Hepatocyte (in vitro differentiated cells): ENCODE measurements around the gene JPH2. TPM values are rescaled to one million over a fixed set of nuclear protein-coding genes. Genes with fewer than 3 reads are reported as not detected.

Source experiments
- DNase-seq: peaks from one replicate; pipeline ENCODE4 v3.0.0-alpha.2; 2016; ENCODE audit warnings: low spot score
- H2AFZ ChIP-seq: fragments of 200-600 bp; sonication (generic); 2 replicates; pipeline ENCODE4 v1.6.0; 2016; ENCODE audit warnings: antibody characterized with exemption, mild to moderate bottlenecking
- H3K27ac ChIP-seq: fragments of 200-600 bp; sonication (generic); 2 replicates; pipeline ENCODE4 v1.5.1; 2016; ENCODE audit warnings: mild to moderate bottlenecking
- H3K27me3 ChIP-seq: fragments of 200-600 bp; sonication (generic); 2 replicates; pipeline ENCODE4 v1.6.1; 2016
- H3K36me3 ChIP-seq: fragments of 200-600 bp; sonication (generic); replicated peaks from 2 replicates; pipeline ENCODE4 v1.5.1; 2016; ENCODE audit warnings: low read depth; ENCODE audit not compliant: insufficient read depth
- H3K4me1 ChIP-seq: fragments of 200-600 bp; sonication (generic); 2 replicates; pipeline ENCODE4 v1.5.1; 2016; ENCODE audit warnings: mild to moderate bottlenecking, moderate library complexity; ENCODE audit not compliant: insufficient read depth
- H3K4me2 ChIP-seq: fragments of 200-600 bp; sonication (generic); 2 replicates; pipeline ENCODE4 v1.6.0; 2016
- H3K4me3 ChIP-seq: fragments of 200-600 bp; sonication (generic); 2 replicates; pipeline ENCODE4 v1.5.1; 2016; ENCODE audit warnings: mild to moderate bottlenecking
- H3K79me2 ChIP-seq: fragments of 200-600 bp; sonication (generic); 2 replicates; pipeline ENCODE4 v1.6.0; 2017; ENCODE audit warnings: mild to moderate bottlenecking
- H3K9me2 ChIP-seq: fragments of 200-600 bp; sonication (generic); replicated peaks from 2 replicates; pipeline ENCODE4 v1.6.0; 2017; ENCODE audit warnings: mild to moderate bottlenecking; ENCODE audit not compliant: insufficient read depth
- H3K9me3 ChIP-seq: fragments of 200-600 bp; sonication (generic); 2 replicates; pipeline ENCODE4 v1.5.1; 2016; ENCODE audit warnings: low read depth, mild to moderate bottlenecking
- H4K20me1 ChIP-seq: fragments of 200-600 bp; sonication (generic); 2 replicates; pipeline ENCODE4 v1.6.0; 2016; ENCODE audit warnings: mild to moderate bottlenecking; ENCODE audit not compliant: insufficient read depth, poor library complexity, severe bottlenecking
- EZH2 ChIP-seq: fragments of 200-600 bp; sonication (generic); IDR thresholded peaks from 2 replicates; pipeline ENCODE4 v1.6.1; 2016; ENCODE audit warnings: antibody characterized with exemption, mild to moderate bottlenecking, borderline replicate concordance
- EZH2phosphoT487 ChIP-seq: fragments of 200-600 bp; sonication (generic); IDR thresholded peaks from one replicate; pipeline ENCODE4 v1.6.1; 2018; ENCODE audit warnings: antibody characterized with exemption, mild to moderate bottlenecking, low read depth, moderate library complexity; ENCODE audit not compliant: unreplicated experiment, severe bottlenecking
- WGBS: methylation state at CpG from one replicate; pipeline ENCODE4 v1.1.6; 2016; ENCODE audit warnings: low lambda C conversion rate; ENCODE audit errors: missing lambda C conversion rate; 5-methylcytosine and 5-hydroxymethylcytosine counted together
- polyA plus RNA-seq: library from polyadenylated mRNA; unstranded; fragments of >200 nt; fragmentation: Nextera tagmentation; extraction: Ambion mirVana; gene quantifications from 2 replicates; pipeline ENCODE4 v1.2.1, GENCODE V29; 2016
- total RNA-seq: library from RNA; depleted of rRNA; stranded (reverse); fragments of >200 nt; gene quantifications from 2 replicates; pipeline ENCODE4 v1.2.3, GENCODE V29; 2014
- TF ChIP-seq, protein P1 (sequence below): fragments of 200-600 bp; sonication (generic); IDR thresholded peaks from 2 replicates; pipeline ENCODE4 v1.5.1; 2016; ENCODE audit warnings: antibody characterized with exemption, mild to moderate bottlenecking; ENCODE audit not compliant: poor library complexity

JPH2 gene
- total and polyA plus RNA-seq, 2 experiments from 2014 or later = 6.6 to 8.3 TPM

DNA sequence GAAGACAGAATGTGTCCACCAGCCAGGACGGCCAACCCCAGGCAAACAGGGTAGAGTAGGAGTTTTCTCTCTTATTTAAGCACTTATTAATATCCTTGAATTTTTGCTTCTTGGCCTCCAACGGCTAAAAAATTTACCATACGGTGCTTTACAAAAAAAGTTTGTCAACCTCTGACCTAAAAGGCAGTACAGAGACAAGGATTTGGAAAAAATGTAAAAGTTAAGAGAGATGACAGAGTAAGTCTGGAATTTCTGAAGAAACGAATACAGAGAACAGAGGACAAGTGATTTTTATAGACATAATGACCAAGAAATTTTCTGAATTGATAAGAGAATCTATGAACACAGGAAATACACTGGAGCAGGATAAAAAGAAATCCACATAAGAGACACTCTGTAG lies 13.4 kb upstream of the JPH2 start:
- Histone ChIP-seq H3K4me1 (no peaks in the 10 kb centered on the region), H3K9me2 (no peaks in the 10 kb centered on the region), H3K36me3 (no peaks in the 10 kb centered on the region), H3K27ac (no peak overlapping the region), H4K20me1 (peaks cover 5% of the 10 kb centered on the region), H3K9me3 (no peaks in the 10 kb centered on the region), H3K27me3 (no peaks in the 10 kb centered on the region), H3K79me2 (peaks cover 51% of the 10 kb centered on the region), H3K4me2 (no peak overlapping the region), H2AFZ (no peak overlapping the region), H3K4me3 (no peak overlapping the region)
- TF ChIP-seq EZH2 = no peak
- WGBS = 89% methylated on average over 4 of the region's 4 CpGs
- no peak for DNase-seq

DNA sequence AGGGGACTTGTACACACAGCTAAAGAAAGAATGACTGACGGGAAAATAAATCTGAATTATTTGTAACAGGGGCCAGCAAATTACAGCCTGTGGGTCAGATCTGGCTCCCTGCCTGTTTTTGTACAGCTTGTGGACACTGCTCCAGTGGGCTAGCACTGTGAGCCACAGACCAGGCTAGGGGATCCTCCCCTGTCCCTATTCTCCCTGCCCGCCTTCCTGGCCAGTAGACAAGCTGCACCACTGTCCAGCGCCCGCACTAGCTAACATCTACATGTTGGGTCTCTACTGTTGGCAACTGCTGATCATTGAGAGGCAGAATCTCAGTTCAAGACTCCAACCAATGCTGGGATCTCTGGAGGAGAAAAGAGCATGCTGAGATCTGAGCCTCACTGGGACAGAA lies 12.9 kb upstream of the JPH2 start:
- no peaks in the 10 kb centered on the region for H3K9me2 ChIP-seq
- H4K20me1 ChIP-seq = peaks cover 5% of the 10 kb centered on the region
- no peaks in the 10 kb centered on the region for H3K9me3 ChIP-seq
- no peak overlapping the region for H3K4me3 ChIP-seq
- DNase-seq = no peak
- TF ChIP-seq EZH2 = no peak
- TF ChIP-seq, protein P1, sequence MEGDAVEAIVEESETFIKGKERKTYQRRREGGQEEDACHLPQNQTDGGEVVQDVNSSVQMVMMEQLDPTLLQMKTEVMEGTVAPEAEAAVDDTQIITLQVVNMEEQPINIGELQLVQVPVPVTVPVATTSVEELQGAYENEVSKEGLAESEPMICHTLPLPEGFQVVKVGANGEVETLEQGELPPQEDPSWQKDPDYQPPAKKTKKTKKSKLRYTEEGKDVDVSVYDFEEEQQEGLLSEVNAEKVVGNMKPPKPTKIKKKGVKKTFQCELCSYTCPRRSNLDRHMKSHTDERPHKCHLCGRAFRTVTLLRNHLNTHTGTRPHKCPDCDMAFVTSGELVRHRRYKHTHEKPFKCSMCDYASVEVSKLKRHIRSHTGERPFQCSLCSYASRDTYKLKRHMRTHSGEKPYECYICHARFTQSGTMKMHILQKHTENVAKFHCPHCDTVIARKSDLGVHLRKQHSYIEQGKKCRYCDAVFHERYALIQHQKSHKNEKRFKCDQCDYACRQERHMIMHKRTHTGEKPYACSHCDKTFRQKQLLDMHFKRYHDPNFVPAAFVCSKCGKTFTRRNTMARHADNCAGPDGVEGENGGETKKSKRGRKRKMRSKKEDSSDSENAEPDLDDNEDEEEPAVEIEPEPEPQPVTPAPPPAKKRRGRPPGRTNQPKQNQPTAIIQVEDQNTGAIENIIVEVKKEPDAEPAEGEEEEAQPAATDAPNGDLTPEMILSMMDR = no peak
- TF ChIP-seq EZH2phosphoT487 = no peak
- H3K4me2 ChIP-seq = no peak overlapping the region
- H3K27me3 ChIP-seq = no peaks in the 10 kb centered on the region
- H3K79me2 ChIP-seq = peaks cover 46% of the 10 kb centered on the region
- no peak overlapping the region for H3K27ac ChIP-seq
- H2AFZ ChIP-seq = no peak overlapping the region
- no peaks in the 10 kb centered on the region for H3K36me3 ChIP-seq
- H3K4me1 ChIP-seq = no peaks in the 10 kb centered on the region
- WGBS = 97% methylated on average over 4 of the region's 4 CpGs

DNA sequence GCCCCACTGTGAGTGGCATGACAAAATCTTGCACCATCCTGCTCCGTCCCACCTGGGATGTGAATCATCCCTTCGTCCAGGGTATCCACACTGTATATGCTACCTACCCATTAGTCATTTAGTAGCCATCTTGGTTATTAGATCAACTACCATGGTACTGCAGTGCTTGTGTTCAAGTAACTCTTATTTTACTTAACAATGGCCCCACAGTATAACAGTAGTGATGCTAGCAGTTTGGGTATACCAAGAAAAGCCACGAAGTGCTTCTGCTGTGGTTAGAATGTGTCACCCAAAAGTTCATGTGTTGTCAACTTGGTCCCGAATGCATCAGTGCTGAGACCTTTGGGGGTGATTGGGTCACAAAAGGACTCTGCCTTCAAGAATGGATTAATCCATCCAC lies 11.9 kb upstream of the JPH2 start:
- no peak overlapping the region for H2AFZ ChIP-seq
- H3K27me3 ChIP-seq = no peaks in the 10 kb centered on the region
- TF ChIP-seq, protein P1 = no peak
- TF ChIP-seq EZH2 (no peak), EZH2phosphoT487 (no peak)
- H3K4me2 ChIP-seq = no peak overlapping the region
- H3K27ac ChIP-seq = no peak overlapping the region
- WGBS = 97% methylated on average over 4 of the region's 4 CpGs
- DNase-seq = no peak
- H3K4me3 ChIP-seq = no peak overlapping the region
- H3K36me3 ChIP-seq = no peaks in the 10 kb centered on the region
- H4K20me1 ChIP-seq = peaks cover 5% of the 10 kb centered on the region
- H3K9me2 ChIP-seq = no peaks in the 10 kb centered on the region
- peaks cover 38% of the 10 kb centered on the region for H3K79me2 ChIP-seq
- no peaks in the 10 kb centered on the region for H3K9me3 ChIP-seq
- H3K4me1 ChIP-seq = no peaks in the 10 kb centered on the region

DNA sequence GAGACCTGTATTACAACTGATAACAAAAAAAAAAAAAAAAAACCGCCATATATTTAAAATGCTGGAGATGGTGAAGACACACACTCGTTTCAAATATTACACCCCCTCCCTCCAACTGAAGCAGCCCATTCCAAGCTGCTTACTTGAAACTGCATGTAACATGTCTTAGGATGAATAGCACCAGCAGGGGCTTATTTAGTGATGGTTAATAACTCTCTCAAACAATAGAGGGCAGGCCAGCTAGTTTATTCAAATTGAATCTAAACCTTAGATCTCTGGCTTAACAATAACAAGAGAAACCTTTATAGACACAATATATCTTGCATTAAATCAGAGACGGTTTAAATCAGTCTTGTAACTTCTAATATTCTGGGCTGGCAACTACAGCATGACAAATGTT lies 9.3 kb upstream of the JPH2 start:
- TF ChIP-seq EZH2phosphoT487 (no peak), EZH2 (no peak)
- TF ChIP-seq, protein P1 = peak; percentile 12
- H3K79me2 ChIP-seq = peaks cover 15% of the 10 kb centered on the region
- H3K4me2 ChIP-seq = no peak overlapping the region
- no peaks in the 10 kb centered on the region for H3K36me3 ChIP-seq
- no peak overlapping the region for H2AFZ ChIP-seq
- WGBS = 73% methylated on average over 3 of the region's 3 CpGs
- peaks cover 5% of the 10 kb centered on the region for H4K20me1 ChIP-seq
- no peak for DNase-seq
- H3K4me1 ChIP-seq = no peaks in the 10 kb centered on the region
- H3K9me2 ChIP-seq = no peaks in the 10 kb centered on the region
- no peak overlapping the region for H3K4me3 ChIP-seq
- no peaks in the 10 kb centered on the region for H3K27me3 ChIP-seq
- no peak overlapping the region for H3K27ac ChIP-seq
- H3K9me3 ChIP-seq = no peaks in the 10 kb centered on the region
